Fibroblast of peridontal ligament (primary cell): Measurements from ENCODE around the gene ABCC6.

Experiments
- DNase-seq: peaks from one replicate; pipeline ENCODE4 v3.0.0-alpha.2; 2010; ENCODE audit errors: extremely low read depth

The ABCC6 gene

DNA sequence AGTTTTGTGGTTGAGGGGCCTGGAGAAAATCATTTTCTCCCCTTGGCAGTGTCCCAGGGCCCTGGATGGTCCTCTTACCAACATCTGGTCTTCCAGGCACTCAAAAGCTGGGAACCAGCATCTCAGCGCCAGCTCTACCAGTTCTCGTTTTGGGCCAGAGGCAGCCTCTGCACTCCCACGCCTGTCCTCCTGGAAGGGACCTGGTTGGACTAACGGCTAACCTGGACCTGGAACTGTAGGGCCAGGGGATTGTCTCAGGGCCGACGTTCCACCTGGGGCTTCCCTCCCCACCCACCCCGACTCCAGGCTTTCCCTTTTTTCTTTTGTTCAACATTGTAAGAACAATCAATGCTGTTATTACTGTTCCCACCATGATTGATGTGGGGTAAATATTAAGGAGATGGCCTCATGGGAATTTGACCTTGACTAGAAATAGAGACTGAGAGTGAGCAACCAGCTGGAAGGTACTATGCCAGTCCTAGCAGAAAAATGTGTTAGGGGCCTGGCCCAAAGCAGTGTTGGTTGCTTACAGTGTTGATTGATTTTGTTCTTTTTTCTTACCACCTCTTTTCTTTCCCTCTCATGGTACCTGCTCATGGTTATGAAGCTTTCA lies 81.4 kb downstream of the ABCC6 start:
- no peak for DNase-seq

DNA sequence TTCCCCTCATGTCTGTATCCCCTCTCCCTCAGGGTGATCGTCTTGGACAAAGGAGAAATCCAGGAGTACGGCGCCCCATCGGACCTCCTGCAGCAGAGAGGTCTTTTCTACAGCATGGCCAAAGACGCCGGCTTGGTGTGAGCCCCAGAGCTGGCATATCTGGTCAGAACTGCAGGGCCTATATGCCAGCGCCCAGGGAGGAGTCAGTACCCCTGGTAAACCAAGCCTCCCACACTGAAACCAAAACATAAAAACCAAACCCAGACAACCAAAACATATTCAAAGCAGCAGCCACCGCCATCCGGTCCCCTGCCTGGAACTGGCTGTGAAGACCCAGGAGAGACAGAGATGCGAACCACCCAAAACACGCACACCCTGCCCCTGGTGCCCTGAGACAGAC lies 82.2 kb downstream of the ABCC6 start:
- DNase-seq: no peak

DNA sequence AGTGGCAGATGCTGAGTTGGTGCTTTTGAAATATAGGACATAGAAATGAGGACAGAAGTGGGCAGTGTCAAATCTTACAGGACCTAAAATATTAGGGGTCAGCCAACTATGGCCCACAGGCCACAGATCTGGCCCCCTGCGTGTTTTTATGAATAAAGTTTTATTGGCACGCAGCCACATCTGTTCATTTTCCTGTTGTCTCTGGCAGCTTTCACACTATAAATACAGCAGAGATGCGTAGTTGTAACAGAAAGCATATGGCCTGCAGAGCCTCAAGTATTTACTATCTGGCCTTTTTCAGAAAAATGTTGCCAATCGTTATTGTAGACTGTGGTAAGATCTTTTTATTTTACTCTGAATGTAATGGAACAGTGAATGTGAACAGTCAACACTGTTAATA lies 82.8 kb downstream of the ABCC6 start:
- DNase-seq: no peak

DNA sequence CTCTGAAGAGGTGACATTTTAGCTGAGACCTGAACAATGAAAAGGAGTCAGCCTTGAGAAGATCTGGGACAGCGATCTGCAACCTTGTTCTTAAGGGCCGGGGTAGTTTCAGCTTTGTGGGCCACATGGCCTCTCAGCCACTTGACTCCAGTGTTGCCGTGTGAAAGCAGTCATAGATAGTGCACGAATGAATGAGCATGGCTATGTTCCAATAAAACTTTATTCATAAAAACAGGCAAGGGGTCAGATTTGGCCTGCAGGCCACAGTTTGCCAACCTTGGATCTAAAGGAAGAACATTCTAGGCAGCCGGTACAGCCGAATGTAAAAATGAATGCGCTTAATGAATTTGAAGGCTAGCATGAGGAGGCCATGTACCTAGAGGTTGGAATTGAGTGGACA lies 83.5 kb downstream of the ABCC6 start:
- no peak for DNase-seq

DNA sequence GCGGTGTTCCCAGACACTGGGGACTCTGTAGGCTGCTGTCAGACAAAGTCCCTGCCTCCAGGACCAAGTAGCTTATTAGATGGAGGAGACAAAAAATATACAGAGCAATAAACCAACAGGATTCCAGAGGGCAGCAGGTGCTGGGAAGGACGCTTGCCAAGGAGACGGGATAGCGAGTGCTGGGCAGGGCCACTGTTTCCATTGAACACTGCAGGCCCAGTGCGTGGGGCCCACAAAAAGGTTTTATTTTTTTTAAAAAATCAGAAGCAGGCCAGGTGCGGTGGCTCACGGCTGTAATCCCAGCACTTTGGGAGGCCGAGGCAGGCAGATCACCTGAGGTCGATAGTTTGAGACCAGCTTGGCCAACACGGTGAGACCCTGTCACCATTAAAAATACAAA lies 84.2 kb downstream of the ABCC6 start:
- DNase-seq: no peak

DNA sequence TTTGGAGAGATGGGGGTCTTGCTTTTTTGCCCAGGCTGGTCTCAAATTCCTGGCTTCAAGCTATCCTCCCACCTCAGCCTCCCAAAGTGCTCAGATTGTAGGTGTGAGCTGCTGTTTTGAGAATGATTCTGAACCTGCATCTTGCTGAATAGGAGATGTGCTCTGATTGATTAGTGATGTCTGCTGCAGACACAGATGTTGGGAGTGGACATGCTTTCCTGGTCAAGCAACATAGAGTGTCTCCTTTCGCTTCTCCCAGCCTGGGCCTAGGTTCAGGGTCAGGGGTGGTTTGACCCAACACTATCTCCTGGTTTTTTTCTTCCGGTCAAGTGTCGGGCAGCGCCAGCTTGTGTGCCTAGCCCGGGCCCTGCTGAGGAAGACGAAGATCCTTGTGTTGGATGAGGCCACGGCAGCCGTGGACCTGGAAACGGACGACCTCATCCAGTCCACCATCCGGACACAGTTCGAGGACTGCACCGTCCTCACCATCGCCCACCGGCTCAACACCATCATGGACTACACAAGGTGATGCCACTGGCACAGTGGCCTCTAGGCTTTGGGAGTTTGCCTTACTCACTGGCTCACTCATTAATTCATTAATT lies 85.2 kb downstream of the ABCC6 start:
- DNase-seq: no peak

DNA sequence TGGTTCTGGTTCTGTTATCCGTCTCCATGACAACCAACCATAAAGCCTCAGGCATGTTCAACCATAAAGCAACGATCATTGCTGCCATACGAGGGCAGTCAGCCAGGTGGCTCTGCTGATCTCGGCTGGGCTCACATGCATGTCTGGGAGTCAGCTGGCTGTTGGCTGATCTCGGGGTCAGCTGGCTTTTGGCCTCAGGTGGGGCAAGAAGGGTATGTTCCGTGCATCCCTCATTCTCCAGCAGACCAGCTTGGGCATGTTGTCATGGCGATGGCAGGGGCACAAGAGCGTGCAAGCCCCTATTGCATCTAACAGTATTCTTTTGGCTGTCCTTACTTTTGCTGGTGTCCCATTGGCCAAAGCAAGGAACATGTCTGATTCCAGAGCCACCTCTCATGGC lies 86.2 kb downstream of the ABCC6 start:
- DNase-seq: no peak

DNA sequence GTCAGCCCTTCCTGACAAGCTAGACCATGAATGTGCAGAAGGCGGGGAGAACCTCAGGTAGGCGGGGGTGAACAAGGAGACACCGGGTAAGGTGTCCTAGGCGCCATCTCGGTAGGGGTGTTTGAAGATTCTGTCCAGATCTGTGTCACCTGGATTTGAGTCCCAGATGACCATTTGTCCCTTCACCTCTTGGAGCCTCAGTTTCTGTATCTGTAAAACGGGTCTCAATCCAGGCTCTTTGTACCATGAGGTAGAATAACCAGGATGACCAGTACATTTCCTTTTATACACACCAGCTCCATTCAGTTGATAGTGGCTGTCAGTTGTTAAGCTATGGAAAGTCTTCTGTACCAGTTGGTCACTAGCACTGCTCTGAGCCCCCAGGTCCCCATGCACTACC lies 86.7 kb downstream of the ABCC6 start:
- no peak for DNase-seq

DNA sequence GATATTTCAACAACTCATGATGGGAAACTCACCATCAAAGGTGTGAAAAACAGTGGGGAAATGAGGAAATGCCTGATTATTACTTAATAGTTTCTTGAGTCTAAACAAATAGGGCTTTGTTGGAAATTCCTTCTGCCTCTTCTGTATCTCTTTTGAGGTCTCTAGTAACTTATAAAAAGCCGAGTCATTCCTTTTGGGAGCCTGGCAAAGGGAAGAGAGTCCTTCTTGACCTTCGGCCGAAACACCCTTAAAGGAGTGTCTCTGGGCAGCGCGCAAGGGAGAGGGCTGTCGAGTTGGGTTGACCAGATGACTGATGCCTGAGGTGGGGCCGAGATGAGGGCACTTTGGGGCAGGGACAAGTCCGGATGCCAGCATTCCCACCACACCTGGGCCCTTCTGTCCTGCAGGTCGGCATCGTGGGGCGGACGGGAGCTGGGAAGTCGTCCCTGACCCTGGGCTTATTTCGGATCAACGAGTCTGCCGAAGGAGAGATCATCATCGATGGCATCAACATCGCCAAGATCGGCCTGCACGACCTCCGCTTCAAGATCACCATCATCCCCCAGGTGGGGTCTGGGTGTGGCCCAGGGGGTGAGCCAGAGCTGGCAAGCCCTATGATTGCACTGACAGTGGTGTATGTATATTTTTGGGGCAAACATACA lies 89.2 kb downstream of the ABCC6 start:
- no peak for DNase-seq

DNA sequence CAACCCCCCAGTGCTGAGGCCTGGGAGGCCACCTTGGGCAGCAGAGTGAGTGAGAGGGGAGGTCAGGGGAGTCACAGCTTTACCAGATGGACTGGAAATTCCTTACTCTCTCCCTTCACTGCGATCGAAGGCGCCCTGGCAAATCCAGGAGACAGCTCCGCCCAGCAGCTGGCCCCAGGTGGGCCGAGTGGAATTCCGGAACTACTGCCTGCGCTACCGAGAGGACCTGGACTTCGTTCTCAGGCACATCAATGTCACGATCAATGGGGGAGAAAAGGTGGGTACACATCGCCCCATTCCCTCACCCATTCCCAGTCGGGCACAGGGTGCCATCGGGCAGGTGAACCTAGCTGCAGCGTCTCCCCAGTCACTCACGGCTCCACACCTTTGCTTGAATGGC lies 91.6 kb downstream of the ABCC6 start:
- DNase-seq: no peak

DNA sequence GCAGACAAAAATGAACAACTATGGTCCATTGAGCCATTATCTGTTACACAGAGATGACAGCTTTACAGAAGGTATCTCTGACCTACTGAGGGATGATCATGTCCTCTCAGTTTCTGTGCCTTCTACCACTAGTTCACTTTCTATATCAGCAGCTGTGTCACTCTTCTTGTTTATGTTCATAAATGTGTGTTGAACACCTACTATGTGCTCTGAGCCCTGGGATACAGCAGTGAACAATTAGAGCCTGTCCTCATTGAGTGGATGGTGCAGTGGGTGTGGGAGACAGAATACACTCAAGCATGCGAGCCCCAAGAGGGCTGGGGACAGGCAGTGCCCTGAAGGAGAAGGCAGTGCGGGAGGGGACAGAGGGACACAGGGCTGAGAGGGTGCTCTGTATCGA lies 92.1 kb downstream of the ABCC6 start:
- no peak for DNase-seq

DNA sequence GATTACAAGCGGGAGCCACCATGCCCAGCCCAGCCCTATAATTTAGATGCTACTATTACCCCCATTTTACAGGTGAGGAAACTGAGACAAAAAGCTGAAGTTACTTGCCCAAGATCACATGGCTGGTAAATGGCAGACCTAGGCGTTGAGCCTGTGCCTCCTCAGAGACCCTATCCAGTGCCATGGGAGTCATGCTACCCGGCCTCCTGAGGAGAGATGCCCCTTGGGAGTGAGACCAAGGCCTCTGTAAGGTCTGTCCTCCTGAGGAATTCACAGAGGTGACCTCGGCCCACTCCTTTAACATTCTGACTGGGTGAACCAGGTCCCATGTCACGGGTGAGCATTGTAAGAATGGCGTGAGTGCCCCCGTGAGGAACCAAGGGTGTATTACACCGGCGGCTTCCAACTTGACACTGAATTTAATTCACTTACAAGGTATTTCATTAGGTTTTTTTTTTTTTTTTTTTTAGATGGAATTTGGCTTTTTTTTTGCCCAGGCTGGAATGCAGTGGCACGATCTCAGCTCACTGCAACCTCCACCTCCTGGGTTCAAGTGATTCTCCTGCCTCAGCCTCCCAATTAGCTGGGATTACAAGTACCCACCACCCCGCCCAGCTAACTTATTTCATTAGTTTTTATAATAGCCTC lies 95.7 kb downstream of the ABCC6 start:
- peak; percentile 70 for DNase-seq

DNA sequence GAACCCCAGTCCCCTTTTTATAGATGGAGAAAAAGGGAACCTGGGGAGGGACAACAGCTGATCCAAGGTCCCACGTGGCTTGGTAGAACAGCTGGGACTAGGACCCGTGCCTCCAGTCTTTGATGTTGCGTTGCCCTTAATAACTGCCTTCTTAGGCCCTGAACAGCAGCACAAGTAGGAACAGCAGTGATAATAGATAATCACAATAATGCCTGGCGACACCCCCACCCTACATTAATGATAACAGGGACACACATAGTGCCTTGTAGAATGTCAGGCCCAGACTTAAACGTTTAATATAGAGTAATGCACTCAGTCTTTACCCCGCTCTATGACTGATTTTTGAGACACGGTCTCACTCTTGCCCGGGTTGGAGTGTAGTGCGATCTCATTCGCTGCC lies 96.4 kb downstream of the ABCC6 start:
- DNase-seq: no peak

DNA sequence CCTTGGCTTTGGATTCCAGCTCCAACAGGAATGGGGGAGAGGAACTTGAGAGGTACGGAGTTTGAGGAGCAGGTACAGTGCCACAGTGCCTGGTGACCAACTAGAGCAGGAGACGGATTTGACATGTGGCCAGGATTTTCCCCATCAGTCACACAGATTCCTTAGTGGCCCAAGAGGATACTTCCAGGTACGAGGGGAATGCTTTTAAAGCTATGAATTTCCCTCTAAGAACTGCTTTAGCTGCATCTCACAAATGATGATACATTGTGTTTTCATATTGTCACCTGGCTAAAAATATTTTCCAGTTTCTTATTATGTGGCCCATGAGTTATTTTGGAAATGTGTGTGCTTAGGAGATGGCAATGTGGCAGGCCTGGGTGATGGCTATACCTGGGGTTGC lies 98.3 kb downstream of the ABCC6 start:
- no peak for DNase-seq

DNA sequence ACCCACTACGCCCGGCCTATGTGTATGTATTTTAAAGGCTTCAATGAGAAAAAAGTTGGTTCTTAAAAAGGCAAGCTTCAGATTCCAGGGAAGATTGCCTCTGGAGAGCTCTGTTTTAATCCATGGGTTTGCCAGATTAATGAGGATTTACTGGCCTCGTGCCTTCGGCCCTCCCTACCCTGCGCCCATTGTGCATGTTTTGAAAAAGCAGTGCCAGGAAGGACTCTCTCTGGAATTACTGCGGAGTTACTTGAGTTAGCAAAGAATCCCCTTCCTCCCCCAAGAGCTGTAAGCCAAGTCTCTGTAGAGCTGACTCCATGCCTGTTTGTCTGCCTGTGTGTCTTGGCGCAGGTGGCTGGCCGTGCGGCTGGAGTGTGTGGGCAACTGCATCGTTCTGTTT lies 98.9 kb downstream of the ABCC6 start:
- DNase-seq: no peak

DNA sequence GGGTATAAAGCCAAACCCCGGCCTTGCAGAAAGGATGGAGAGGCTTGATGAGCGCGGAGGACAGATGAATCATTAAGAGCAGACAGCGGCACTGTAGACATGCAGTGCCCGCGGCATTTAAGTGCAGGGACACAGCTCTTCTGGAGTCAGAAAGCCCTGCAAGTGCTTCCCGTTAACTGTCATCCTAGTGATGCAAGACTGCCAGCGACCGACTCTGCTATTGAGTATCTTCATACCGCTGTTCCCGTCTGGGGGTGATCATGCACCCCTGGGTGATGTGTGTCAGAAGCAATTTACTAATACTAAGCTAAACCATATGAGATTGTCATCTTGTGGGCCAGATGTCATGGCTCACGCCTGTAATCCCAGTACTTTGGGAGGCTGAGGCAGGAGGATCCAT lies 101.0 kb downstream of the ABCC6 start:
- no peak for DNase-seq

DNA sequence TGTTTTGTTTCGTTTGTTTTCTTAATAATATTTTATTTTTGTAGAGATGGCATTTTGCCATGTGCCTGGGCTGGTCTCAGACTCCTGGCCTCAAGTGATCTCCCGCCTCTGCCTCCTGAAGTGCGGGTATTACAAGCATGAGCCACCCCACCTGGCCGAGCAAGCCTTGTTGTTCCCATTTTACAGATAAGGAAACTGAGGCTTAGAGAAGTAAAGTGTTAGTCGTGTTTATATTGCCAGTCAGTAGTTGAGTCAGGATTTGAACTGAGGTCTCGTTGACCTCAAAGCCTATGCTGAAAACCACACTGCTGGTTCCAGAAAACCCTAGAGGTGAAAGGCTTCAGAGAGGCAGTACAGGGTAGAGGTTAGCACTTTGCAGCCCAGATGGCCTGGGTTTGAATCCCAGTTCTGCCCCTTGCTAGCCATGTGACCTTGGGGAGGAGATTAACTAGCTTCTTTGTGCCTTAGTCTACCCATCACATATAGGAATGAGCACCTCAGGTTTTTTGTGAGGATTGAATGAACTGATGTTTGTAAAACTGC lies 102.0 kb downstream of the ABCC6 start:
- no peak for DNase-seq

DNA sequence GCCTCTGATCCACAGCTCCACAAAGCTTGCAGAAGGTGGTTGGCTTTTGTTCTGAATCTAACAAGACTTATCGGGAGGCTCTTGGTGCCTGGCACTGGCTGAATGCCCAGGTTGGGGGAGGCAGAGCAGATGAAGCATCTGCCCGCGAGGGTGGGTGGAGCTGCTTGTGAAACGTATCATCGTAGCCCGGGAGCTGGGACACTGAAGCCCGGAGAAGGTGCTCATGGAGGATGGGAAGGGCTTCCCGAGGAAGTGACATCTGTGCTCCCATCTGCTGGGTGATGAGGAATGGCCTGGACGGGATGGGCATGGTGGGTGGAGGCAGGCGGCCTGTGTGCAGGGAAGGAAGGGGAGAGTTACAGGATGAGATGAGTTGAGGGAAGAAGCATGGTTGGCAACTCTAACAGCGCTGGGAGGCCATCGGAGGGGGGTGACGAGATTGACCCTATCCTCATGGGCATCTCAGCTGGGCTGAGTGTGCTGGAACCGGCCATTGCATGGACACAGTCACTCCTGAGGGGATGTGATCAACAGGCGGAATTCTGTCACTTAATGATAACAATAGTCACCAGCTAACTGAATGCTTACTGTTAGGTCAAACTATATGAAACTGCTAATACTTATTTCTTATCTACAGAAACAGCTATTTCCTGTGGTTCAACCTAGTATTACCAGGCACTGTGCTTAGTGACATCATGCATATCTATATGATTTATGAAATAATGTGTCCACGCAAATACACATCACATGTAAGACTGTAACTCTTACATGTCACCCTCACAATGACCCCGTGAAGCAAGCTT lies 102.7 kb downstream of the ABCC6 start:
- no peak for DNase-seq

DNA sequence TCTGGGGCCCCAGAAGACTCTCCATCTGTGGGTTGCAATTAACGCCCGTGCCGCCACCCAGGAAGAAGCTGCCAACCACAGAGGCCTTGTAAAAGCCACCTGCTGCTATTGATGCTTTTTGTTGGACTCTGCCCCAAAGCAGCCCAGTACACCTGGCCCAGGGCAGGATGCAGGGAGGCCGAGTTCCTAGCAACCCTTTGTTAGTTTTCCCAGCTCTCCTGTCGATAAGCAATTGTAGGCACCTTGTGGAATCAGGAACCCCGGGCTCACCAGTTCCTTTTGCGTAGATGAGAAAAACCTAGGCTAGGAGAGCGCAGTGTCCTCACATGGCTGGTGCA lies 103.3 kb downstream of the ABCC6 start:
- DNase-seq: no peak

DNA sequence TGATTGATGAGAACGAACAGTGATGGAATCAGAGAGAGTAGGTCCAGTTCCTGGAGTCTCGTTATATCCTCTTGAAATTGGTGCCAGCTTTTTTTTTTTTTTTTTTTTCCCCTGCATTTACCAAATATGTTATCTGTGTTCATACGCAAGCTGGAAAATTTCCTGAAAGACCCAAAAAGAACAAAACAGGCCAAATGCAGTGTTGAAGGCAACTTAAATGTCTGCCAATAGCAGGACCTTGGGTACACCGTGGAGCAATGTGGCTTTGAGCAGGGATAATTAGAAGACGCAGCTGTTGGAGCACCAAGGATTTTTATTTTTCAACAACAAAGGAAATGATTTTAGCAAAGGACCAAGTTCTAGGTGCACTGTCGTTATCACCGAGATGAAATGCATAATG lies 105.0 kb downstream of the ABCC6 start:
- no peak for DNase-seq

DNA sequence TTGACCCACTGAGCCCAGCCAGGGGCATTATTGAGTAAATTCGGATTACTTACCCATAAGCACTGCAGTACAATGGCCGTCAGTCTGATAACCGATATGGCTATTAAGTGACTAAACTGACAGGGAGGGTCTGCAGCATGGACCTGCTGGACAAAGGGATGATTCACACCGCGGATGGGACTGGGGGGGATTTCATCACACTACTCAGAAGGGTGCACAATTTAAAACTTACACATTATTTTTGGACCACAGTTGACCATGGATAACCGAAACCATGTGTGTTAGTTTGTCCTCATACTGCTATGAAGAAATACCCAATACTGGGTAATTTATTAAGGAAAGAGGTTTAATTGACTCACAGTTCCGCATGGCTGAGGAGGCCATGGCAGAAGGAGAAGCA lies 106.5 kb downstream of the ABCC6 start:
- peak; percentile 26 for DNase-seq

DNA sequence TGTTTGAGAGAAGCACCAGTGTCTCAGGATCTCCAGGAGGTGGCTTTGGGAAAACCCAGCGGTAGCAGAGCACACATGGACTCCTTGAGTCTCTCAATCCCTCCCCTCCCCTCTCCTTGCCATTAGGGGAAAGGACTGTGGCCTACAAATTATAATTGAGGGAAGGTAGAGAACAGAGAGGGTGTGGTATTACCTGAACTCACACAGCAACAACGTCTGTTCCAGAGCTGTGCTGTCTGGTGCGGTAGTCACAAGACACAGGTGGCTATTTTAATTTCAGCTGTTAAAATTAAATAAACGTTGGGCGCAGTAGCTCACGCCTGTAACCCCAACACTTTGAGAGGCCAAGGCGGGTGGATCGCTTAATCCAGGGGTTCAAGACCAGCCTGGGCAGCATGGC lies 110.2 kb downstream of the ABCC6 start:
- DNase-seq: no peak
